SK-N-SH treated with all-trans-retinoic acid at 6 μM for 48 hours (cell line): ENCODE results near the gene RFC3.

Experiments used
- ATAC-seq: fragments of 200-7000 bp; cut with Tn5 transposase; 3 replicates; pipeline ENCODE4 v1.9.1; 2020; ENCODE audit warnings: mild to moderate bottlenecking, moderate library complexity
- ARNTL ChIP-seq: fragments of 450-650 bp; formaldehyde crosslinking; IDR thresholded peaks from 2 replicates; pipeline ENCODE4 v1.5.0; 2020; ENCODE audit warnings: low read depth, mild to moderate bottlenecking, moderate library complexity, borderline replicate concordance
- BACH2 ChIP-seq: fragments of 250-450 bp; sonication (Bioruptor Pico); IDR thresholded peaks from 2 replicates; pipeline ENCODE4 v1.9.0; 2021; ENCODE audit warnings: mild to moderate bottlenecking, borderline replicate concordance
- CREB5 ChIP-seq: fragments of 250-450 bp; sonication (Bioruptor Pico); IDR thresholded peaks from 2 replicates; pipeline ENCODE4 v1.5.1; 2020; ENCODE audit warnings: low read depth, mild to moderate bottlenecking, moderate library complexity
- CSDC2 ChIP-seq: fragments of 250-450 bp; sonication (Bioruptor Pico); IDR thresholded peaks from 2 replicates; pipeline ENCODE4 v1.5.0; 2020; ENCODE audit warnings: mild to moderate bottlenecking, moderate library complexity
- CSRNP3 ChIP-seq: fragments of 250-450 bp; sonication (Bioruptor Pico); IDR thresholded peaks from 2 replicates; pipeline ENCODE4 v1.5.1; 2021; ENCODE audit warnings: mild to moderate bottlenecking, moderate library complexity
- ESRRG ChIP-seq: fragments of 250-450 bp; sonication (Bioruptor Pico); IDR thresholded peaks from 2 replicates; pipeline ENCODE4 v1.6.1; 2021; ENCODE audit warnings: mild to moderate bottlenecking
- GLIS3 ChIP-seq: fragments of 250-450 bp; sonication (Bioruptor Pico); IDR thresholded peaks from 2 replicates; pipeline ENCODE4 v1.5.0; 2020; ENCODE audit warnings: mild to moderate bottlenecking, moderate library complexity
- ISL1 ChIP-seq: fragments of 250-450 bp; sonication (Bioruptor Pico); IDR thresholded peaks from 2 replicates; pipeline ENCODE4 v2.1.2; 2022; ENCODE audit warnings: mild to moderate bottlenecking, moderate library complexity
- OSR1 ChIP-seq: fragments of 250-450 bp; sonication (Bioruptor Pico); IDR thresholded peaks from 2 replicates; pipeline ENCODE4 v1.8.0; 2022; ENCODE audit warnings: moderate library complexity, mild to moderate bottlenecking, inconsistent platforms
- PATZ1 ChIP-seq: fragments of 250-450 bp; sonication (Bioruptor Pico); IDR thresholded peaks from 2 replicates; pipeline ENCODE4 v1.8.0; 2020; ENCODE audit warnings: mild to moderate bottlenecking, moderate library complexity, borderline replicate concordance
- POU6F1 ChIP-seq: fragments of 250-450 bp; sonication (Bioruptor Pico); IDR thresholded peaks from 2 replicates; pipeline ENCODE4 v1.8.0; 2021; ENCODE audit warnings: low read depth, mild to moderate bottlenecking, moderate library complexity, borderline replicate concordance
- PPARA ChIP-seq: fragments of 250-450 bp; sonication (Bioruptor Pico); IDR thresholded peaks from 2 replicates; pipeline ENCODE4 v1.5.0; 2020; ENCODE audit warnings: mild to moderate bottlenecking, borderline replicate concordance
- SNAI2 ChIP-seq: fragments of 250-450 bp; sonication (Bioruptor Pico); IDR thresholded peaks from 2 replicates; pipeline ENCODE4 v1.5.0; 2020; ENCODE audit warnings: mild to moderate bottlenecking, moderate library complexity
- TCF4 ChIP-seq: fragments of 250-450 bp; sonication (Bioruptor Pico); IDR thresholded peaks from 2 replicates; pipeline ENCODE4 v1.8.0; 2021; ENCODE audit warnings: mild to moderate bottlenecking, moderate library complexity, borderline replicate concordance
- TOX ChIP-seq: fragments of 250-450 bp; sonication (Bioruptor Pico); IDR thresholded peaks from 2 replicates; pipeline ENCODE4 v1.8.0; 2021; ENCODE audit warnings: mild to moderate bottlenecking, moderate library complexity, borderline replicate concordance
- TSHZ2 ChIP-seq: fragments of 250-450 bp; sonication (Bioruptor Pico); IDR thresholded peaks from 2 replicates; pipeline ENCODE4 v1.5.0; 2020; ENCODE audit warnings: mild to moderate bottlenecking, moderate library complexity
- ZC3H10 ChIP-seq: fragments of 250-450 bp; sonication (Bioruptor Pico); IDR thresholded peaks from 2 replicates; pipeline ENCODE4 v1.5.1; 2021; ENCODE audit warnings: mild to moderate bottlenecking, moderate library complexity
- ZFP3 ChIP-seq: fragments of 250-450 bp; sonication (Bioruptor Pico); IDR thresholded peaks from 2 replicates; pipeline ENCODE4 v1.5.0; 2020; ENCODE audit warnings: mild to moderate bottlenecking, moderate library complexity
- ZFP30 ChIP-seq: fragments of 450-650 bp; formaldehyde crosslinking; IDR thresholded peaks from 2 replicates; pipeline ENCODE4 v1.5.0; 2022; ENCODE audit warnings: mild to moderate bottlenecking, moderate library complexity
- ZNF565 ChIP-seq: fragments of 450-650 bp; formaldehyde crosslinking; conservative IDR thresholded peaks from 2 replicates; pipeline ENCODE4 v1.5.0; 2020; ENCODE audit warnings: low read depth, mild to moderate bottlenecking, moderate library complexity
- ZNF8 ChIP-seq: fragments of 450-650 bp; formaldehyde crosslinking; IDR thresholded peaks from 2 replicates; pipeline ENCODE4 v1.5.0; 2020; ENCODE audit warnings: mild to moderate bottlenecking, moderate library complexity

The RFC3 gene

GRCh38 chr13:33815011-33815550, 2.9 kb upstream of the RFC3 start:
- no peak for TF ChIP-seq TSHZ2 (CRISPR knock-in tag)
- TF ChIP-seq ZFP30 (CRISPR knock-in tag) = no peak
- TF ChIP-seq TCF4 = no peak
- TF ChIP-seq ARNTL (CRISPR knock-in tag) = no peak
- no peak for TF ChIP-seq BACH2 (CRISPR knock-in tag)
- no peak for TF ChIP-seq ZC3H10
- TF ChIP-seq GLIS3 (CRISPR knock-in tag) = no peak
- TF ChIP-seq SNAI2 (CRISPR knock-in tag) = no peak
- no peak for TF ChIP-seq ZNF8
- no peak for TF ChIP-seq ZNF565 (CRISPR knock-in tag)
- TF ChIP-seq ESRRG (CRISPR knock-in tag) = no peak
- no peak for TF ChIP-seq ISL1 (CRISPR knock-in tag)
- no peak for TF ChIP-seq CREB5 (CRISPR knock-in tag)
- no peak for TF ChIP-seq CSRNP3 (CRISPR knock-in tag)
- TF ChIP-seq TOX (CRISPR knock-in tag) = no peak
- no peak for TF ChIP-seq PATZ1 (CRISPR knock-in tag)
- no peak for TF ChIP-seq POU6F1 (CRISPR knock-in tag)
- ATAC-seq = no peak

GRCh38 chr13:33816912-33817311, 1.0 kb upstream of the RFC3 start:
- no peak for ATAC-seq
- no peak for TF ChIP-seq POU6F1 (CRISPR knock-in tag)
- TF ChIP-seq ZNF565 (CRISPR knock-in tag) = no peak
- no peak for TF ChIP-seq TOX (CRISPR knock-in tag)
- no peak for TF ChIP-seq CSDC2
- TF ChIP-seq ZFP3 = no peak
- no peak for TF ChIP-seq PPARA (CRISPR knock-in tag)

- ATAC-seq = no peak
- no peak for TF ChIP-seq CREB5 (CRISPR knock-in tag)
- no peak for TF ChIP-seq ZFP3
- TF ChIP-seq ESRRG (CRISPR knock-in tag) = no peak
- no peak for TF ChIP-seq CSRNP3 (CRISPR knock-in tag)
- no peak for TF ChIP-seq BACH2 (CRISPR knock-in tag)
- TF ChIP-seq OSR1 (CRISPR knock-in tag) = no peak
- no peak for TF ChIP-seq ZNF8
- no peak for TF ChIP-seq ZNF565 (CRISPR knock-in tag)
- TF ChIP-seq GLIS3 (CRISPR knock-in tag) = no peak
- TF ChIP-seq ZFP30 (CRISPR knock-in tag) = no peak
- no peak for TF ChIP-seq POU6F1 (CRISPR knock-in tag)
- no peak for TF ChIP-seq ARNTL (CRISPR knock-in tag)
- TF ChIP-seq CSDC2 = no peak
Observed at GRCh38 chr13:33817513-33817900, 442 bp upstream of the RFC3 start.
